Activated CD4-positive, alpha-beta T cell treated with anti-CD3 and anti-CD28 coated beads, Interleukin-2, amount 50 U/mL, for 1 hour (primary cell): ENCODE measurements around the gene ZNF225.
A peak's percentile ranks its signal among the peaks of the same experiment; 100 is the strongest.
"Not testable (repeated sequence)": the region's sequence is repeated elsewhere in the genome, so short reads cannot be mapped to it uniquely, and the experiment has no call there.

Experiments
- DNase-seq: peaks from one replicate; pipeline ENCODE4 v3.0.0-alpha.2; 2020

Gene ZNF225

DNA sequence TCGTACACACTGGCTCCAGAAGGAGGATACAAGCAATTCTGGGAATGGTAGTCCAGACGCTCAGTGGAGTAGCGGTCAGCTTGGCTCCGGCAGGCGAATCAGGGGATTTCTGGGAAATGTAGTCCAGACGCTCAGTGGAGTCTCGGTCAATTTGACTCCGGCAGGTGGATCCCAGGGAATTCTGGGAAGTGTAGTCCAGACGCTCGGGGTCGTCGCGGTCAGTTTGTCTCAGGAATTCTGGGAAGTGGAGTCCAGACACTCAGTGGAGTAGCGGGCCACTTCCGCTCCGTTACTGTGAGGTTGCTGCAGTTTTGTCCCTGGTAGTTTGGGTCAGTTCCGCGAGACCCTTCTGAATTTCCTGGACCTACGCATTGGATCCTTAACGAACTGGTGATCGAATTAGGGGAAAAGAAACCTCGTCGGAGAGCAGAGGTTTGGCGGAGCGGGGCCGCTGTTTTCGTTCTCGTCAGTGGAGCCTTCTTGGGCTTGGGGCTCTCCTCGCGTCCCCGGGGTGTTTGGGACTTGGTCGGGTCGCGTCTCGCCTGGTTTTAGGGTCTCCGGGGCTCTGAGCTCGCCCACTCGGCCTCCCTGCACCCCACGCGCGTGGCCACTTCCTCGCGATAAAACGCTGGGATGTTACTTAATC lies at the start of gene ZNF225:
TSS of gene ZNF225 (plus strand) at position 262 of the 646 bp plus-strand sequence. CDS start 2,429 bp downstream, outside the sequence.
- peak; percentile 71 for DNase-seq

GRCh38 chr19:44066305-44066704 lies 46.9 kb upstream of the ZNF225 start:
- DNase-seq, result no peak

- DNase-seq, result no peak
Measured at GRCh38 chr19:44069415-44069814, 43.8 kb upstream of the ZNF225 start.

- peak; percentile 77 for DNase-seq
Measured at GRCh38 chr19:44071824-44072542, 41.2 kb upstream of the ZNF225 start, which contains the start of gene ZNF284. Gene ZNF284, plus strand, starts transcription at chr19:44072159. Its CDS starts 4,231 bp downstream, at chr19:44076390.

DNA sequence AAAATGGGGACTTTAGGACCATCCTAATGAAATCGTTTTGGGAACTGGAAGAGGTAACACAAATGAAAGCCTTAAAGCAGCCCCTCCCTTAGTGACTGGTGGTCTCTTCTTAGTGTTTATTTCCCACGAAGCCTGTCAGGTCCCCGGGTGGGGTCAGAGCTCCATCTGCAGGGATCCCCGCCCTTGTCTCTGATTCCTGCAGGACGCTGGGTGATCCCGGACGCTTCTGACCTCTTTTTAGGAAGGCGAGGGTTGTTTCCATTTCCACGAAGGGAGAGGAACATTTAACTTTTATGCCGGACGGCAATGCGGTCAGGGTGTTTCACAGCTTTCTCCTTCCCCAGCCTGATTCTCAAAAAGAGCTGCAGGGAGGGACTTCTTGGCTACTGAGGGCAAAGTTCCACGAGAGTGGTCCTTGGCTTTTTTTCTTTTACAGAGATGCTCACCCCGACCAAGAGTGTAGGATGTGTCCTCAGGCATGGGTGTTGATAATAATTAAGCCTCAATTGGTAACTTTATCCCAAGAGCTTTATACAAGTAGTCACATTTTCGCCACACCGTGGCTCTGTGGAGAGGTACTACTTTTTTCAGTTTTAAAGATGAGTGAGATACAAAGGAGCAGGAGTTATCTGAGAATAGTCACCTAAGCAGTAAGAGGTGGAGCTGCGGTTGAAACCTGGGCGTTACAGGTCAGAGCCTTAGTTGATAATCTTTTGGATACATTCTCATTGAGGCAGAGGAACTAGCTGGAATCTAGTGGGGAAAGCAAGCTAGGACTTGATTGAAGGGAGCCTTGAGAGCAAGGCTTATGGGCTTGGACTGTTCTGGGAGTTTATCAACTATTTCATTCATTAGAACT lies 40.4 kb upstream of the ZNF225 start:
- DNase-seq, result no peak

DNA sequence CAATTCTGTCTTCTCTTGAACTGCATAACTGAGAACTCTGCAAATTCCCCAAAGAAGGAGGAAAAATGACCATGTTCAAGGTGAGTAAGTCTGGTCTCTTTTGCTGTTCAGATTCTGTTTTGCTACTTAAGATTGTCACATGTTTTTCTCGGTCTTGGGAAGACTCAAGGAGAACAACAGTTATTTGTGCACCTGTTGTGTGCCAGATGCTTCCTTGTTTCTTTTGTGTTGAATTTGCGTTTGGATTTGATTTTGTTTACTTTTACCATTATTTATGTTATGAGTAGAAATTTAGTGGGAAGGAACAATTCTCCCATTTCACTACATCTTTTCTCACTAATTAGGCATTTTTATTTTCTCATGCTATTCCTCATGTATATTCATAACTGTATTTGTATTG lies 36.9 kb upstream of the ZNF225 start:
- DNase-seq, result no peak

- DNase-seq, result no peak
Measured at GRCh38 chr19:44092108-44092507, 21.1 kb upstream of the ZNF225 start.

DNA sequence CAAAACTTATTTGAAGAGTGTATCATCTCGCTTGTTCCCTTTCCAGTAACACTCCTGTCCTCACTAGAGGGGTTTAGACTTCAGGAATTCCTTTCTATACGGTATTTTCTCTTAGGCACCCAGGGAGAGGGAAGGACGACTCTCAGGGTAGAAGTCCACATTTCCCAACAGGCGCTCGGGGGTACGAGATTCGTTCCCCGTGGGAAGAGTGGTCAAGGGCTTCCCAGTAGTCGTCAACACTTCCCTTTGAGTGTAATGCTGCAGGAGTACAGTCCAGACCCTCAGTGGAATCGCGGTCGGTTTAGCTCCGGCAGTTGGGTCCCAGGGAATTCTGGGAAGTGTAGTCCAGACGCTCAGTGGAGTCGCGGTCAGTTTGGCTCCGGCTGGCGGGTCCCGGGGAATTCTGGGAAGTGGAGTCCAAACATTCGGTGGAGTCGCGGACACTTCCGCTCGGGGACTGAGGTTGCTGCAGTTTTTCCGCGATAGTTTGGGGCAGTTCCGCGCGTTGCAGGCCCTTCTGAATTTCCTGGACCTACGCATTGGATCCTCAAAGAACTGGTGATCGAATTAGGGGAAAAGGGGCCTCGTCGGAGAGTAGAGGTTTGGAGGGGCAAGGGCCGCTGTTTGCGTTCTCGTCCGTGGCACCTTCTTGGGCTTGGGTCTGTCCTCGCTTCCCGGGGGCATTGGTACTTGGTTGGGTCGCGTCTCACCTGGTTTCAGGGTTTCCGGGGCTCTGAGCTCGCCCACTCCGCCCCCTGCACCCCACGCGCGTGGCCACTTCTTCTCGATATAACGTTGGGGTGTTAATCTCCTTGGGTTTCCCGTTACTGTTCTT lies 19.1 kb upstream of the ZNF225 start, which contains the start of gene ZNF224:
TSS of gene ZNF224 (plus strand) at position 431 of the 835 bp plus-strand sequence. CDS start 3,513 bp downstream, outside the sequence.
- DNase-seq, result peak; percentile 71

- DNase-seq, result no peak
Measured at GRCh38 chr19:44107751-44108150, 5.4 kb upstream of the ZNF225 start.

DNA sequence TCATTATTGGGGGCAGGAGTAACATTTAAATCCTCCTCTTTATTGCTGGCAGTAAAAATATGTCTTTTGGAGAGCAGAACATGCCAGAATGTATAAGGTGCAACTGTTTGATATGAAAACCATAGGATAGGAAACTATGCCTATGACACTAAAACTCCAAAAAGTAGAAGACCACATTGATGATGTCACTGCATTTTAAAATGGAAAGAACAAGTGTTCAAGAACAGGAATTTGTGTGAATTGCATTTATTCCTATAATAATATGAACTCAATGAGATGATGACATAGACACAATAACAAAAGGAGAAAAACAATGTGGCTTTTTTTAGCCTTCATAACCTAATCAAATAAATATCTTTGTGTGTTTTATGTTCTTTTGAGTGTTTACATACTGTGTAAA lies 3.7 kb upstream of the ZNF225 start:
- DNase-seq, result no peak

GRCh38 chr19:44111910-44112463 lies 1.2 kb upstream of the ZNF225 start:
- no peak for DNase-seq

GRCh38 chr19:44112802-44113137 lies 429 bp upstream of the ZNF225 start:
- no peak for DNase-seq

DNA sequence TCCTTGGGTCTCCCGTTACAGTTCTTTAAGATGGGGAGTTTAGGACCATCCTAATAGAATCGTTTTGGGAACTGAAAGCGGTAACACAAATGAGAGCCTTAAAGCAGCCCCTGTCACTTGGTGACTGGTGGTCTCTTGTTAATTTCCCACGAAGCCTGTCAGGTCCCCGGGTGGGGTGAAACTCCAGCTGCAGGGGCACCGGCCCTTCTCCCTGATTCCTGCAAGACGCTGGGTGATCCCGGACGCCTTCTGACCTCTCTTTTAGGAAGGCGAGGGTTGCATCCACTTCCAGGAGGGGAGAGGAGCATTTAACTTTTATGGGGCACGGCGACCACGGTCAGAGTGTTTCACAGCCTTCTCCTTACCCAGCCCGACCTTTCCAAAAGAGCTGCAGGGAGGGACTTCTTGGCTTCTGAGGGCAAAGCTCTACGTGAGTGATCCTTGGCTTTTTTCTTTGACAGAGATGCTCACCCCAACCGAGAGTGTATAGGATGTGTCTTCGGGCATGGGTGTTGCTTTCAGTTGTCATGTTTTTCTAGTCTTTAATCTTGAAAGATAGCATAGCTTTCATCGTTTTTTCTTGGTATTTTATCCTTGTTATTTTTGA lies 688 bp downstream of the ZNF225 start:
- DNase-seq, result no peak

GRCh38 chr19:44121162-44121561 lies 8.0 kb downstream of the ZNF225 start:
- DNase-seq, result not testable (repeated sequence)

- DNase-seq, result no peak
Measured at GRCh38 chr19:44131955-44132354, 18.8 kb downstream of the ZNF225 start.

GRCh38 chr19:44141191-44142058 lies 28.2 kb downstream of the ZNF225 start, which contains the start of gene ZNF234:
Gene ZNF234, plus strand, starts transcription at chr19:44141554. Its CDS starts 3,079 bp downstream, at chr19:44144633.
- peak; percentile 57 for DNase-seq

DNA sequence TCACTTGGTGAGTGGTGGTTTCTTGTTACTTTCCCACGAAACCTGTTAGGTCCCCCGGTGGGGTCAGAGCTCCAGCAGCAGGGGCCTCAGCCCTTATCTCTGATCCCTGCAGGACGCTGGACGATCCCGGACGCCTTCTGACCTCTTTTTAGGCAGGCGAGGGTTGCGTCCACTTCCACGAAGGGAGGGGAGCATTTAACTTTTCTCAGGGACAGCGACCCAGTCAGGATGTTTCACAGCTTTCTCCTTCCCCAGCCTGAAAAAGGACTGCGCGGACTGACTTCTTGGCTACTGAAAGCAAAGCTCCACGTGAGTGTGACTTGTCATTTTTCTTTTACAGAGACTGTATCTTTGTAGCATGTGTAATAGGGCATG lies 28.8 kb downstream of the ZNF225 start:
- no peak for DNase-seq

DNA sequence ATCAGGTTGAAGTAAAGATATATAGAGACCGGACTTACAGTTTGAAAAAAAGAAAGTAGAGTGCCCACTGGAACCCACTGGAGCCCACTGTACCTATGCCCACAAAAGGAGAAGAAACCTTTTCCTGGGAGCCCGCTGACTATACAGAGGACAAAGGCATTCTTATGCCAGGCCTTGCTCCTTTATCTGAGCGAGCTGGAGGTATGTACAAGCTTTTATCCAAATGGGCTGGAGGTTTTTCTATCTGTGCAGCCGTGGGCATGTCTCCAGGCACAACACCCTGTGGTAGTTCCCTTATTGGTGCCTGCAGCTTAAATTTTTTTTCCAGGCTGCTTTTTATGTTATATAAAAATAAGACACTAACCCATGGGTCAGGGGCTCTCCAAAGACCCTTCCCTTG lies 36.6 kb downstream of the ZNF225 start:
- no peak for DNase-seq

GRCh38 chr19:44151491-44151890 lies 38.3 kb downstream of the ZNF225 start:
- no peak for DNase-seq

DNA sequence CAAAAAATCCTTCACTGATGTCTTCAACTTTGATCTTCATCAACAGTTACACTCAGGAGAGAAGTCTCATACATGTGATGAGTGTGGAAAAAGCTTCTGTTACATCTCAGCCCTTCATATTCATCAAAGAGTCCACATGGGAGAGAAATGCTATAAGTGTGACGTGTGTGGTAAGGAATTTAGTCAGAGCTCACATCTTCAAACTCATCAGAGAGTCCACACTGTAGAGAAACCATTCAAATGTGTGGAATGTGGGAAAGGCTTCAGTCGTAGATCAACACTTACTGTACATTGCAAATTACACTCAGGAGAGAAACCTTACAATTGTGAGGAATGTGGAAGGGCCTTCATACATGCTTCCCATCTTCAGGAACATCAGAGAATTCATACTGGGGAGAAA lies 43.3 kb downstream of the ZNF225 start:
- no peak for DNase-seq

- DNase-seq, result no peak
Measured at GRCh38 chr19:44163789-44164188, 50.6 kb downstream of the ZNF225 start.
